Mucosa of descending colon (tissue), 3 donors: ENCODE measurements around the gene SSTR3. TPM values are rescaled to one million over a fixed set of nuclear protein-coding genes. Genes with fewer than 3 reads are reported as not detected.
A peak's percentile ranks its signal among the peaks of the same experiment; 100 is the strongest.

Source experiments
- ATAC-seq: fragments of 200-7000 bp; cut with Tn5 transposase; one replicate; pipeline ENCODE4 v1.9.1; 2020; ENCODE audit warnings: mild to moderate bottlenecking, moderate library complexity
- DNase-seq, 3 donors: peaks; one replicate each; pipeline ENCODE4 v3.0.0-alpha.2; 2020
- H3K36me3 ChIP-seq: fragments of 200-600 bp; one replicate; pipeline ENCODE4 v1.8.0; 2021; ENCODE audit warnings: low read depth, mild to moderate bottlenecking
- H3K4me1 ChIP-seq: fragments of 200-600 bp; one replicate; pipeline ENCODE4 v1.8.0; 2021; ENCODE audit warnings: low read depth, mild to moderate bottlenecking
- H3K4me3 ChIP-seq: fragments of 200-600 bp; one replicate; pipeline ENCODE4 v1.8.0; 2021; ENCODE audit warnings: mild to moderate bottlenecking
- H3K9me3 ChIP-seq: fragments of 200-600 bp; one replicate; pipeline ENCODE4 v1.8.0; 2021; ENCODE audit warnings: mild to moderate bottlenecking
- intact Hi-C, 2 donors: fragments of 100-400 bp; cut with DNase I in 1 of 2; cut with micrococcal nuclease in 1 of 2; formaldehyde crosslinking; loops; one replicate each; pipeline versions ENCODE4 v1.11.0 to v1.11.1; 2022; cut with DNase I, micrococcal nuclease
- total RNA-seq, 3 donors: library from RNA; stranded (reverse); fragmentation: NEBNext Ultra II Directional in 2 of 3; extraction: Animal tissue kit (Norgen Biotek cat#: 25700) in 2 of 3; gene quantifications; one replicate each; pipeline versions ENCODE4 v1.2.1 to v1.2.4, GENCODE V29; 2021 to 2023
- TF ChIP-seq, protein P1 (sequence below): fragments of 200-600 bp; IDR thresholded peaks from one replicate; pipeline ENCODE4 v1.8.0; 2022; ENCODE audit warnings: antibody characterized with exemption, mild to moderate bottlenecking
- donor health status: DM: no; HTN: no; CAD: no; lungs with moderate emphysema.
- donor health status: DM: no; HTN: no; CAD: no.
- donor health status: DM: no; HTN: yes; CAD: no.

The SSTR3 gene
- total RNA-seq, 3 donors from 2014 or later: 0.09 to 0.10 TPM; not detected in 1

DNA sequence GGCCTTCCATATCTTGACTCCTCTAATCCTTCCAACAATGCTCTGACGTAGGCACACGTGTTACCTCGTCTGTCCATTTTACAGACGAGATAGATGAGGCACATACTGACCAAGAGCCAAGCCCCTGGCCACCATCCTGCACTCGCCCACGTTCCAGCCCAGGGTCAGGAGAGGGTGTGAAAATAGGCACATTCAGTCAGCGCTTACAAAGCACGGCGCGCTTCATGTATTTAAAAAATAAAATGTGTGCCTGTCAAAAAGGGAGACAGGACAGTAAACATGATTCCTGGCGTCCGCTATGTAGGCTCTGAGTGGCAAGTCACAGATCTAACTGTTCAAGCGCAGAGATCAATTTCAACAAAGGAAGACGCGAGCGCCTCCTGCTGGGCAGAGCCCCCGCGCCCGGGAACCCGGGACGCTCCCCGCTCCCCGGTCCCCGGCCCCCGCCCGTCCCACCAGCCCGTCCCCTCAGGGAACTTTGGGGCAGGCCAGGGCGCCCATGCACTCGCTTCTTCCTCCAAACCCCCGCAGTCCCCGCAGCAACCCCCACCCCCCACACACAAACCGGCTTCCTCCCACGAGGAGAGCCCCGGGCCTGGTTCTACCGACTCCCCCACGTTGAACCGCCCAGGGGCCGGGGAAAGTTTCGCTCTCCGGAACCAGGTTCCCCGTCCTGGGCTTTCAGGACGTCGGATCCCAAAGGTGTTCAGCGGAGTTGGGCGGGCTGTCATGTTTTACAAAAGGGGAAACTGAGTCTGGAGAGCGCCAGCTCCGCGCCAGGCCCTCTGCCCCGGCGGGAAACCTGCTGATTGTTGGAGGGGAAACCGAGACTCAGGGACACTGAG is 13.8 kb downstream of the SSTR3 start:
- no peaks in the 10 kb centered on the region for H3K9me3 ChIP-seq
- peak; percentile 92 to 97 (median 96) for DNase-seq
- TF ChIP-seq, protein P1, sequence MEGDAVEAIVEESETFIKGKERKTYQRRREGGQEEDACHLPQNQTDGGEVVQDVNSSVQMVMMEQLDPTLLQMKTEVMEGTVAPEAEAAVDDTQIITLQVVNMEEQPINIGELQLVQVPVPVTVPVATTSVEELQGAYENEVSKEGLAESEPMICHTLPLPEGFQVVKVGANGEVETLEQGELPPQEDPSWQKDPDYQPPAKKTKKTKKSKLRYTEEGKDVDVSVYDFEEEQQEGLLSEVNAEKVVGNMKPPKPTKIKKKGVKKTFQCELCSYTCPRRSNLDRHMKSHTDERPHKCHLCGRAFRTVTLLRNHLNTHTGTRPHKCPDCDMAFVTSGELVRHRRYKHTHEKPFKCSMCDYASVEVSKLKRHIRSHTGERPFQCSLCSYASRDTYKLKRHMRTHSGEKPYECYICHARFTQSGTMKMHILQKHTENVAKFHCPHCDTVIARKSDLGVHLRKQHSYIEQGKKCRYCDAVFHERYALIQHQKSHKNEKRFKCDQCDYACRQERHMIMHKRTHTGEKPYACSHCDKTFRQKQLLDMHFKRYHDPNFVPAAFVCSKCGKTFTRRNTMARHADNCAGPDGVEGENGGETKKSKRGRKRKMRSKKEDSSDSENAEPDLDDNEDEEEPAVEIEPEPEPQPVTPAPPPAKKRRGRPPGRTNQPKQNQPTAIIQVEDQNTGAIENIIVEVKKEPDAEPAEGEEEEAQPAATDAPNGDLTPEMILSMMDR: peak; percentile 90

DNA sequence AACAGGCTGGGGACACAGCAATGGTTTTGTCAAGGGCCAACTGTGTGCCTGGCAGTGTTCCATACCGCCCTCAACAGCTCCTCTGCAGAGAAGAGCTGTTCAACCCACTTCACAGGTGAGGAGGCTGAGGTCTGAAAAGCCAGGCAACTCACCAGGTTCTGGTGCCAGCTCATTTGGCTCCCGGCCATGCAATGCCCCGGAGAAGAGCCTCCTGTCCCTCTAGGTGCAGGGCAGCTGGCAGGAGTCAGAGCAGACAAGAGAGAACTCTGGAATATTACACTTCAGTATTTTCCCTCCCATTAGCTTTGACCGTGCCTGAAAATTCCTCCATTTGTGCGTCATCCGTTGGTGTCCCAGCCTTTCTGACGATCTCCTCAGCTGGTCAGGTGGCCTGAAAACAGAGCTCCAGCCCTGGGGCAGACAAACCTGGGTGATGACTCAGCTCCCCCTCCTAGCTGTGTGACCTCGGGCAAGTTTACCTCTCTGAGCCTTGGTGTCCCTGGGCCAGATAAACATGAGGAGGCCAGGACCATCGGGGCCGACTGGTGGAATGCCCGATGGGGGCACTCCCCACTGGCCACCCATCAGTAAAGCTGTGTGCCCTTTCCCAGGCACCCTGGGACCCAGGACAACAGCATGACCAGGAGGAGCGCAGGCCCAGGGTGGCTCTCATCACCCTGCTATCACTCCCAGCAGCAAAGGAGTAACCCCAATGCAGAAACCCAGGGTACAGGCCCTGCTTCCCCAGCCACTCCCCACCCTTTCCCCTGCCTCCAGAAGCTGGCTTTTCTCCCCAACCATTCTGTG is 14.6 kb downstream of the SSTR3 start:
- DNase-seq (peak; percentile 56 to 77 (median 65)), ATAC-seq (peak; percentile 10)
- Histone ChIP-seq H3K4me1 (peaks cover 42% of the 10 kb centered on the region), H3K36me3 (no peaks in the 10 kb centered on the region), H3K9me3 (no peaks in the 10 kb centered on the region), H3K4me3 (no peak overlapping the region)
- TF ChIP-seq, protein P1: no peak
- intact Hi-C loops: no loop called here

More for the DNA sequence above, 13.8 kb downstream of the SSTR3 start:
- intact Hi-C loops: no loop called here
- H3K4me1 ChIP-seq: peaks cover 34% of the 10 kb centered on the region
- peak overlapping the region; percentile 11 for H3K4me3 ChIP-seq
- peak; percentile 66 for ATAC-seq
- H3K36me3 ChIP-seq: no peaks in the 10 kb centered on the region

DNA sequence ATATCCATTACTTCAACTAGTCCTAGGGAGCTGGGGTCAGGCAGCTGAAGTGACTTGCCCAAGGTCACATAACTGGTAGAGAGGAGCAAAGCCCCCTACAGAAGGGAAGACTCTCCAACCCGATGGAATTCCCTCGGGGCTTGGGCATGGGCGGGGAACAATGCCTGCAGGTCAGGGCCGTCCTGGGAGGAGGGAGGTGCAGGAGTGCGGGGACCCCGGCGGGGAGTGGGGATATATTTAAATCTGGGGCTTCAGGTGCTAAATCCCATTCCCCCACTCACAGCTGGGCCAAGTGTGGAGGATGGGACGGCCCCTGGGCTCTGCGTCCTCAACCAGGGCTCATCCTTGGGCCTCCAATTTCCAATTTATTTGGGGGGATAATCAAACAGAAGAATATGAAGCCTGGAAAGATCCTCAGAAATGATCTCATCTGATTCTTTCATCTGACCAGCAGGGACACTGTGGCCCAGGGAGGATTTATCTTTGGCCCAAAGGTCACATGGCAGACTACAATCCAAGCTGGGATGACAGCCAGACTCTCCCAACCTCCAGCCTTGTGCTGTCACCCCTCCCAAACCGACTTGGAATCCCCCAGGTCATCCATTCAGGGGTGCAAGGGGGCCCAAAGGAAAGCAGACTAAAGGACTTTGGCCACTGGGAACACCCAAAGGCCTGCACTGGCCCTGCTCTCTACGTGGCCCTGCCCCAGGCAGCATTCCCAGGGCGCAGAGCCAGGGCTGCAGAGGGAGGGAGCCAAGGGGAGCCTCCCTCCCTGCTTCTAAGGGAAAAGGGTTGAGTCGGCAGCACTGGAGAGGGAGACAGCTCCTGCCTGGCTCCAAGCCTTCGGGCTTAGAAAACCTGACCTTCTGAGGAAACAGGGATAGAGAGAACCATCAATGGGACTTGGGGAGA is 15.5 kb downstream of the SSTR3 start:
- intact Hi-C loops: no loop called here
- TF ChIP-seq, protein P1: no peak
- no peaks in the 10 kb centered on the region for H3K9me3 ChIP-seq
- DNase-seq: peak; percentile 89 to 93 (median 90)
- H3K4me1 ChIP-seq: peaks cover 44% of the 10 kb centered on the region
- no peaks in the 10 kb centered on the region for H3K36me3 ChIP-seq
- peak; percentile 65 for ATAC-seq
- no peak overlapping the region for H3K4me3 ChIP-seq

DNA sequence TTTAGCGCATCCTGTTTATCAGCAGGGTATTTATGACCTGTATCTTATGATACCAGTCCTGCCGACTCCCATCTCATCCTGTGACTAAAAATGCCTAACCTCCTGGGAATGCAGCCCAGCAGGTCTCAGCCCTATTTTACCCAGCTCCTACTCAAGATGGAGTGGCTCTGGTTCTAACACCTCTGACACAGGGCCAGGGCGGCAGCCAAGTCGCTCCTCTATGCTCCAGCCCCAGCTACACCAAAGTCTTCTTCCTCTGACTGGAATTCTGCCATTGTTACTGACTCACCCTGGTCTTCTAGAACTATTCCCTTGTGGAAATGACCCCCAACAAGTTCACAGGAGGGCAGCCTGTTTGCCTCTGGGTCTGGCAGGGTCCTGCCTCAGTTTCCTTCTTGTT is 16.4 kb downstream of the SSTR3 start:
- intact Hi-C loops: no loop called here
- TF ChIP-seq, protein P1: no peak
- no peak for ATAC-seq
- no peaks in the 10 kb centered on the region for H3K36me3 ChIP-seq
- H3K4me1 ChIP-seq: peaks cover 49% of the 10 kb centered on the region
- peak in 1 of 3 donors; percentile 40 for DNase-seq
- H3K4me3 ChIP-seq: no peak overlapping the region
- no peaks in the 10 kb centered on the region for H3K9me3 ChIP-seq

DNA sequence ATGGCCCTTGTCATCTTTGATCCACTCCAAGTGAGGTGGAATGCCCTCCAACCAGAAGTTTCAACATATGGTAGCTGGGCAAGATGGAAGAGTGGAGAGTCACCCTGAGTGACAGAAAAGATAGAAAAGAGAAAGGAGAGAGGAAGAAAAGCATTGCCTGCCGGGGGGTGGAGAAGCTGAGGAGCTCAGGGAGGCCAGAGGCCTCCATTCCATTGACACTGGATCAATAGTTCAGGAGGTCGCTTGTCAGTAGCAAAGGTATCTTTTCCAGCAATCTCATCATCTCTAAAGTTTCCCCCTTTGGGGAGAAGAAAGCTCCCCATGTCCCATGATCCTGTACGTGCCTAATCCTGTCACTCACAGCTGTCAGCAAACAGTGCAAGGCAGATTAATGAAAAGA is 17.5 kb downstream of the SSTR3 start:
- Histone ChIP-seq H3K4me3 (no peak overlapping the region), H3K36me3 (no peaks in the 10 kb centered on the region), H3K9me3 (no peaks in the 10 kb centered on the region), H3K4me1 (peaks cover 44% of the 10 kb centered on the region)
- intact Hi-C loops: no loop called here
- no peak for DNase-seq
- no peak for ATAC-seq
- TF ChIP-seq, protein P1: no peak
